OCI-LY1 (cell line): ENCODE data around the gene METAP1D.
A peak's percentile ranks its signal among the peaks of the same experiment; 100 is the strongest.

Experiments used
- H2AFZ ChIP-seq: fragments of 200-600 bp; sonication (generic), shearing (Covaris generic); 2 replicates; pipeline ENCODE4 v1.6.0; 2014; ENCODE audit warnings: antibody characterized with exemption, mild to moderate bottlenecking, low read length
- H3F3A ChIP-seq: fragments of 200-600 bp; sonication (generic), shearing (Covaris generic); 2 replicates; pipeline ENCODE4 v1.6.0; 2014; ENCODE audit warnings: mild to moderate bottlenecking, antibody characterized with exemption, low read length, moderate library complexity; ENCODE audit not compliant: insufficient read depth
- H3K27ac ChIP-seq: fragments of 200-600 bp; sonication (generic); 2 replicates; pipeline ENCODE4 v1.5.1; 2014; ENCODE audit warnings: low read length, mixed run types, mild to moderate bottlenecking, low read depth; ENCODE audit not compliant: poor library complexity, severe bottlenecking
- H3K27me3 ChIP-seq: fragments of 200-600 bp; sonication (generic); 2 replicates; pipeline ENCODE4 v1.6.0; 2014; ENCODE audit warnings: antibody characterized with exemption, mild to moderate bottlenecking, low read length, moderate library complexity; ENCODE audit not compliant: insufficient read depth
- H3K36me3 ChIP-seq: fragments of 200-600 bp; sonication (generic); 2 replicates; pipeline ENCODE4 v1.6.1; 2014; ENCODE audit warnings: mild to moderate bottlenecking, antibody characterized with exemption, low read length, moderate library complexity, mixed read lengths; ENCODE audit not compliant: insufficient read depth
- H3K4me1 ChIP-seq: fragments of 200-600 bp; sonication (generic); 2 replicates; pipeline ENCODE4 v1.5.1; 2014; ENCODE audit warnings: mild to moderate bottlenecking, low read length, moderate library complexity; ENCODE audit not compliant: insufficient read depth, severe bottlenecking
- H3K4me2 ChIP-seq: fragments of 200-600 bp; sonication (generic), shearing (Covaris generic); 2 replicates; pipeline ENCODE4 v1.6.1; 2014; ENCODE audit warnings: low read length
- H3K4me3 ChIP-seq: fragments of 200-600 bp; sonication (generic); 2 replicates; pipeline ENCODE4 v1.5.1; 2014; ENCODE audit warnings: low read length, low read depth, mild to moderate bottlenecking, mixed read lengths; ENCODE audit not compliant: poor library complexity, severe bottlenecking
- H3K79me2 ChIP-seq: fragments of 200-600 bp; shearing (Covaris generic); 2 replicates; pipeline ENCODE4 v1.6.1; 2016; ENCODE audit warnings: mixed run types, low read length, mixed read lengths; ENCODE audit not compliant: insufficient read depth
- H3K9ac ChIP-seq: fragments of 200-600 bp; sonication (generic), shearing (Covaris generic); 2 replicates; pipeline ENCODE4 v1.6.1; 2014; ENCODE audit warnings: mild to moderate bottlenecking, low read length, mixed read lengths
- H3K9me2 ChIP-seq: fragments of 200-600 bp; sonication (generic), shearing (Covaris generic); 2 replicates; pipeline ENCODE4 v1.6.1; 2014; ENCODE audit warnings: low read depth, mild to moderate bottlenecking, low read length, mixed read lengths
- H3K9me3 ChIP-seq: fragments of 200-600 bp; shearing (Covaris generic); 2 replicates; pipeline ENCODE4 v1.6.1; 2014; ENCODE audit warnings: low read length, mixed read lengths
- H4K20me1 ChIP-seq: fragments of 200-600 bp; sonication (generic), shearing (Covaris generic); 2 replicates; pipeline ENCODE4 v1.6.0; 2016; ENCODE audit warnings: mild to moderate bottlenecking, low read length; ENCODE audit not compliant: insufficient read depth
- EZH2 ChIP-seq: fragments of 200-600 bp; sonication (generic), shearing (Covaris generic); IDR thresholded peaks from 2 replicates; pipeline ENCODE4 v1.8.0; 2017; ENCODE audit warnings: borderline replicate concordance, mixed run types, mild to moderate bottlenecking, antibody characterized with exemption, low read length, moderate library complexity, mixed read lengths
- TF ChIP-seq, protein P1 (sequence below): fragments of 200-600 bp; sonication (generic), shearing (Covaris generic); IDR thresholded peaks from 2 replicates; pipeline ENCODE4 v1.5.1; 2017; ENCODE audit warnings: mild to moderate bottlenecking, antibody characterized with exemption, low read length, moderate library complexity, mixed read lengths

The METAP1D gene

DNA sequence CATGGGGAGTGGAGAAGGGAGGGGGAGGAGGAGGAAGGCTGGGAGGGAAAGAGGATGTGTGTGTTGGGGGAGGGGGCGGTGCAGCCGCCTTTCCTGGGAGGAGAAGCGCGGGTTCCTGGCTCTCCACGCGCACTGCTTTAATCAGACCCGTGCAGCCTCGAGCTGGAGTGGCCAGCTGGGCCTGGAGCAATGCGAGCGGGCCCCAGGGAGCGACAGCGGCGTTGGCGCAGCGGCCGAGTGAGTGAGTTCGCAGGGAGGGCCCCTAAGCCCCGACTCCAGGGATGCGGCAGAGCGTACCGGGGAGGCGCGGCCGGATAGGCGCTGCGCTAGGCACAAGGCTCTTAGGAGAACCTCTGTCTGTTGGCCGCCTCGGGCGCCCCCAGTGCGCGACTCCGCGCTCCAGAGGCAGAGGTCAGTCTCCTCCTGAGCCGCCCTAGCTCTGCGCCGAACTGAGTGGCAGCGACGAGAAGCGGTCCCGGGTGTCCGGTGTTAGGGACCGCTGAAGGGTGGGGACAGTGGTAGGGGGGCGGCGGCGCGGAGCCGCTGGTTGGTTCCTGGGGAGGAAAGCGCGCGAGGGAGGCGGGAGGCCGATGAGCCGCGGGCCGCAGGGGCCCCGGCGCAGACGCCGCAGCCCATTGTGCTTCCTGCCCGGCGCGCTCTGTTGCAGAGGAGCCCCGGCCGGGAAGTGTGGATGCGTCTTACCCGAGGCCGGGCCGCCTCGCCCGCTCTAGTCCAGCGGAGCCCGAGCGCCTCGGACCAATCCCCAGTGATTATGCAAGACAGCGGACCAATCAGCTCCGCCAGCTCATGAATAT, 85.1 kb downstream of the METAP1D start:
- no peak for TF ChIP-seq EZH2
- TF ChIP-seq, protein P1, sequence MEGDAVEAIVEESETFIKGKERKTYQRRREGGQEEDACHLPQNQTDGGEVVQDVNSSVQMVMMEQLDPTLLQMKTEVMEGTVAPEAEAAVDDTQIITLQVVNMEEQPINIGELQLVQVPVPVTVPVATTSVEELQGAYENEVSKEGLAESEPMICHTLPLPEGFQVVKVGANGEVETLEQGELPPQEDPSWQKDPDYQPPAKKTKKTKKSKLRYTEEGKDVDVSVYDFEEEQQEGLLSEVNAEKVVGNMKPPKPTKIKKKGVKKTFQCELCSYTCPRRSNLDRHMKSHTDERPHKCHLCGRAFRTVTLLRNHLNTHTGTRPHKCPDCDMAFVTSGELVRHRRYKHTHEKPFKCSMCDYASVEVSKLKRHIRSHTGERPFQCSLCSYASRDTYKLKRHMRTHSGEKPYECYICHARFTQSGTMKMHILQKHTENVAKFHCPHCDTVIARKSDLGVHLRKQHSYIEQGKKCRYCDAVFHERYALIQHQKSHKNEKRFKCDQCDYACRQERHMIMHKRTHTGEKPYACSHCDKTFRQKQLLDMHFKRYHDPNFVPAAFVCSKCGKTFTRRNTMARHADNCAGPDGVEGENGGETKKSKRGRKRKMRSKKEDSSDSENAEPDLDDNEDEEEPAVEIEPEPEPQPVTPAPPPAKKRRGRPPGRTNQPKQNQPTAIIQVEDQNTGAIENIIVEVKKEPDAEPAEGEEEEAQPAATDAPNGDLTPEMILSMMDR, result no peak
- no peak overlapping the region for H3K27ac ChIP-seq
- H3K36me3 ChIP-seq, result no peaks in the 10 kb centered on the region
- H3K9ac ChIP-seq, result peak overlapping the region; percentile 19; the same call in 1 of the 2 replicates
- no peaks in the 10 kb centered on the region for H3F3A ChIP-seq
- no peaks in the 10 kb centered on the region for H3K9me3 ChIP-seq
- H3K9me2 ChIP-seq, result no peaks in the 10 kb centered on the region
- peaks cover 9% of the 10 kb centered on the region for H3K4me1 ChIP-seq
- H3K79me2 ChIP-seq, result no peaks in the 10 kb centered on the region
- no peaks in the 10 kb centered on the region for H3K27me3 ChIP-seq
- peak overlapping the region; percentile 74 for H3K4me2 ChIP-seq
- no peaks in the 10 kb centered on the region for H4K20me1 ChIP-seq
- no peak overlapping the region for H2AFZ ChIP-seq
- peak overlapping the region; percentile 63 for H3K4me3 ChIP-seq

DNA sequence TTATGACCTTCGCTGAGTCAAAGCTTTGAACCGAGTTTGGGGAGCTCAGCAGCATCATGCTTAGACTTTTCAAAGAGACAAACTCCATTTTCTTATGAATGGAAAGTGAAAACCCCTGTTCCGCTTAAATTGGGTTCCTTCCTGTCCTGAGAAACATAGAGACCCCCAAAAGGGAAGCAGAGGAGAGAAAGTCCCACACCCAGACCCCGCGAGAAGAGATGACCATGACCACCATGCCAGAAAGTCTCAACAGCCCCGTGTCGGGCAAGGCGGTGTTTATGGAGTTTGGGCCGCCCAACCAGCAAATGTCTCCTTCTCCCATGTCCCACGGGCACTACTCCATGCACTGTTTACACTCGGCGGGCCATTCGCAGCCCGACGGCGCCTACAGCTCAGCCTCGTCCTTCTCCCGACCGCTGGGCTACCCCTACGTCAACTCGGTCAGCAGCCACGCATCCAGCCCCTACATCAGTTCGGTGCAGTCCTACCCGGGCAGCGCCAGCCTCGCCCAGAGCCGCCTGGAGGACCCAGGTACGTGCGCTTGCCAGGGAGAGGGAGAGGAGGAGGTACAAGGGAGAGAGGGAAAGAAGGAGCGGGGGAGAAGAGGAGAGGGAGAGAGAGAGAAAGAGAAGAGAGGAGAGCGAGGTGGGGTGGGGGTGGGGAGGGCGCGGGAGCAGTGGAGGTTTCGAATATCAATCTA, 85.9 kb downstream of the METAP1D start, which contains the start of gene DLX1:
Gene DLX1, plus strand, starts transcription at position 48 of the 700 bp plus-strand sequence. Its CDS starts 171 bp downstream, at position 219.
- no peaks in the 10 kb centered on the region for H3F3A ChIP-seq
- H3K36me3 ChIP-seq, result no peaks in the 10 kb centered on the region
- H3K9ac ChIP-seq, result peak within 1 kb of the TSS; percentile 47; the same call in 1 of the 2 replicates
- peaks cover 9% of the 10 kb centered on the region for H3K4me1 ChIP-seq
- H3K9me2 ChIP-seq, result no peaks in the 10 kb centered on the region
- no peaks in the 10 kb centered on the region for H3K27me3 ChIP-seq
- no peaks in the 10 kb centered on the region for H4K20me1 ChIP-seq
- H3K4me2 ChIP-seq, result peak within 1 kb of the TSS; percentile 74
- H3K79me2 ChIP-seq, result no peaks in the 10 kb centered on the region
- H3K4me3 ChIP-seq, result peak within 1 kb of the TSS; percentile 63
- TF ChIP-seq EZH2, result no peak
- TF ChIP-seq, protein P1, result no peak
- no peaks in the 10 kb centered on the region for H3K9me3 ChIP-seq
- no peak within 1 kb of the TSS for H3K27ac ChIP-seq
- H2AFZ ChIP-seq, result no peak within 1 kb of the TSS

DNA sequence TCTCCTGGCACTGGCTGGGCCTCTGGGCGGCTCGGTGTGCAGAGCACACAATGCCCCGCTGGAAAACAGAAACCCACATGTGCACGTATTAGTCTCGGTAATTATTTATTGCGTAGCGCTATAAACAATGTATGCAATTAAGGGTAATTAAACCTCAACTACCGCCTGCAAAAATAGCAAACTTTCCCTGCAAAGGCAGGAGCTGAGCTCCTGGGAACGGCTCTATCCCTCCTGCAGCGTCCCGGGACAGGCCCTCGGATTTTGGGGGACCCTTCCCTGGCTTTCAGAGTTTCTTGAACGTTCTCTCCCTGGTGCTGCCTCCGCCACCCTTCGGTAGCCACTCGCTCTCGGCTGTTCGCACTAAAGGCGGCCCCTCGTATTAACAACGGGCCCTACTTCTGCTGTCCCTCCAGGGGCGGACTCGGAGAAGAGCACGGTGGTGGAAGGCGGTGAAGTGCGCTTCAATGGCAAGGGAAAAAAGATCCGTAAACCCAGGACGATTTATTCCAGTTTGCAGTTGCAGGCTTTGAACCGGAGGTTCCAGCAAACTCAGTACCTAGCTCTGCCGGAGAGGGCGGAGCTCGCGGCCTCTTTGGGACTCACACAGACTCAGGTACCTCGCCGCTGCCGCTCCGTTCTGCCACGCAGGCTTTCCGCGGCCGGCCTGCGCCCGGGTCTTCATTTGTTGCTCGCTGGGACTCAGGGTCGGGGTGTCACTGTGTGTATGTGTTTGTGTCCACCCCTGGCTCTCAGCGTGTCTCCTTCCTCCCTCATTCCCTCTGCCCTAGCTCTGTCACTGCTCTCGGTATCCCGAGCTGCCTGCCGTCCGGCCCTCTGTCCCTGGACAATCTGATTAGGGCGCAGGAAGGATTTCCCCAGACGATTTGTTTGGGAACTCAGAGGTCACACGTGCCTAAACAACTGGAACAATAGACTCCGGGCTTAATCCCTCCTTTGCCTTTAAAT, 86.8 kb downstream of the METAP1D start:
- Histone ChIP-seq H3K27ac (no peak overlapping the region), H3K27me3 (no peaks in the 10 kb centered on the region), H3K4me1 (peaks cover 9% of the 10 kb centered on the region), H3K4me2 (peak overlapping the region; percentile 74), H3K79me2 (no peaks in the 10 kb centered on the region), H3K9ac (peak overlapping the region; percentile 47; the same call in 1 of the 2 replicates), H2AFZ (no peak overlapping the region), H4K20me1 (no peaks in the 10 kb centered on the region), H3K9me3 (no peaks in the 10 kb centered on the region), H3K4me3 (peak overlapping the region; percentile 63), H3F3A (no peaks in the 10 kb centered on the region), H3K36me3 (no peaks in the 10 kb centered on the region), H3K9me2 (no peaks in the 10 kb centered on the region)
- TF ChIP-seq EZH2, result no peak
- TF ChIP-seq, protein P1, result 0 out of 2 replicates have a peak, but pooled peaks have one; percentile 10
